ENCODE data around the gene PGBD2. TPM values are rescaled to one million over a fixed set of nuclear protein-coding genes. Genes with fewer than 3 reads are reported as not detected.

Gene PGBD2
- total and polyA plus RNA-seq, 2 of the 13 experiments (the other 11 are each of a cell fraction or from before 2014, with no cell fraction given): 6.0 to 7.4 TPM

- TF ChIP-seq MAFF (IDR thresholded peaks at IDR 0.05; ENCODE audit: low read depth, low read length) (no peak), MYC (CRISPR knock-in tag; IDR thresholded peaks at IDR 0.05; ENCODE audit: borderline replicate concordance) (0 out of 2 replicates have a peak, but pooled peaks have one; percentile 16), ZNF598 (CRISPR knock-in tag; IDR thresholded peaks at IDR 0.05; ENCODE audit: borderline replicate concordance) (0 out of 2 replicates have a peak, but pooled peaks have one; percentile 23), TBX2 (CRISPR knock-in tag; IDR thresholded peaks at IDR 0.05; ENCODE audit: borderline replicate concordance) (peak; percentile 80; the same call in 1 of the 2 replicates), TP53 (CRISPR knock-in tag; conservative IDR thresholded peaks at IDR 0.05) (no peak), ZNF784 (CRISPR knock-in tag; IDR thresholded peaks at IDR 0.05; ENCODE audit: borderline replicate concordance) (0 out of 2 replicates have a peak, but pooled peaks have one; percentile 25), PITX1 (CRISPR knock-in tag; IDR thresholded peaks at IDR 0.05) (peak; percentile 71; the same call in 1 of the 2 replicates), ZNF431 (CRISPR knock-in tag; IDR thresholded peaks at IDR 0.05; ENCODE audit: borderline replicate concordance, low read depth) (no peak), GMEB2 (CRISPR knock-in tag; IDR thresholded peaks at IDR 0.05; ENCODE audit: low read depth) (no peak), ZNF446 (CRISPR knock-in tag; IDR thresholded peaks at IDR 0.05) (no peak), ZNF33B (CRISPR knock-in tag; IDR thresholded peaks at IDR 0.05) (0 out of 2 replicates have a peak, but pooled peaks have one; percentile 18), TMF1 (CRISPR knock-in tag; IDR thresholded peaks at IDR 0.05; ENCODE audit: low read depth) (peak; percentile 54; the same call in 1 of the 2 replicates), ZBTB14 (CRISPR knock-in tag; IDR thresholded peaks at IDR 0.05) (no peak), ZNF460 (CRISPR knock-in tag; IDR thresholded peaks at IDR 0.05; ENCODE audit: borderline replicate concordance) (no peak), CHCHD3 (CRISPR knock-in tag; IDR thresholded peaks at IDR 0.05) (no peak), JUNB (CRISPR knock-in tag; IDR thresholded peaks at IDR 0.05; ENCODE audit: borderline replicate concordance) (no peak), EZH2 (conservative IDR thresholded peaks at IDR 0.05; ENCODE audit: low read depth, low read length) (no peak), ATRX (CRISPR knock-in tag; IDR thresholded peaks at IDR 0.05; ENCODE audit: borderline replicate concordance) (no peak), GPBP1L1 (CRISPR knock-in tag; IDR thresholded peaks at IDR 0.05) (no peak), ZNF878 (CRISPR knock-in tag; IDR thresholded peaks at IDR 0.05) (no peak), ZEB1 (IDR thresholded peaks at IDR 0.05; ENCODE audit: insufficient replicate concordance, low read depth) (no peak), NR2C2 (CRISPR knock-in tag; IDR thresholded peaks at IDR 0.05; ENCODE audit: borderline replicate concordance) (no peak), ZBTB7A (CRISPR knock-in tag; IDR thresholded peaks at IDR 0.05) (no peak), TEF (CRISPR knock-in tag; IDR thresholded peaks at IDR 0.05) (no peak)
Measured at GRCh38 chr1:248862998-248863881, 42.8 kb upstream of the PGBD2 start (continued).

Measured in HepG2 (cell line).